Neural crest cell (in vitro differentiated cells): ENCODE measurements around the gene FOXRED1. TPM values are rescaled to one million over a fixed set of nuclear protein-coding genes. Genes with fewer than 3 reads are reported as not detected.

Experiments used
- DNase-seq: peaks from one replicate; pipeline ENCODE4 v3.0.0; 2021; ENCODE audit warnings: low read depth, mixed read lengths, low spot score
- H3K27ac Mint-ChIP-seq: one replicate; pipeline ENCODE4 v1.8.0; 2021; ENCODE audit warnings: mild to moderate bottlenecking, mixed read lengths; ENCODE audit not compliant: unreplicated experiment
- H3K27me3 Mint-ChIP-seq: 2 replicates; pipeline ENCODE4 v1.8.0; 2021; ENCODE audit warnings: low read depth, mild to moderate bottlenecking, mixed read lengths
- H3K36me3 Mint-ChIP-seq: 2 replicates; pipeline ENCODE4 v1.8.0; 2021; ENCODE audit warnings: low read depth, mild to moderate bottlenecking, mixed read lengths
- H3K4me1 Mint-ChIP-seq: 2 replicates; pipeline ENCODE4 v1.8.0; 2021; ENCODE audit warnings: mixed read lengths
- H3K4me3 Mint-ChIP-seq: one replicate; pipeline ENCODE4 v1.8.0; 2021; ENCODE audit warnings: mild to moderate bottlenecking, mixed read lengths
- H3K9me3 Mint-ChIP-seq: 2 replicates; pipeline ENCODE4 v1.8.0; 2021; ENCODE audit warnings: mixed read lengths
- total RNA-seq: library from RNA; stranded (reverse); gene quantifications from 2 replicates; pipeline ENCODE4 v1.2.1, GENCODE V29; 2021
- TF ChIP-seq, protein P1 (sequence below): fragments of 200-600 bp; sonication (generic); conservative IDR thresholded peaks from 2 replicates; pipeline ENCODE4 v1.5.0; 2021; ENCODE audit warnings: antibody characterized with exemption, mild to moderate bottlenecking

Gene FOXRED1
- total RNA-seq, 1 donor from 2014 or later, result 55.0 TPM

DNA sequence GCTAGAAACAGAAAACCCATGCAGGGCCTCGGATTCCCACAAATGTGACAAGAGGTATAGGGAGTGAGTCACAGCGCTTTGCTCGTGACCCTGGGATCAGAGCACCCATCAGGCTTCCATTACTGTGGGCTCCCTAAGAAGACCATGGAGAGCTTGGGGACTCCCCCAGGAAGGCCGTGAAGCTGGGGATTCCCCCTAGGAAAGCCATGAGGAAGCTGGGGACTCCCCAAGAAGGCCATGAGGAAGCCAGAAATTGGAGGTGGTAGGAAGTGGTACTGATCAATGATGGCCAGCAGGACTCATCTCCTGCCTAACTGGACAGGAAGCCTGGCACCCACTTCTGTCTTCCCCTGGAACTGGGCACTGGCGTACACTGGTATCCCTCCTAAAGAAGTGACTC, 24.8 kb downstream of the FOXRED1 start:
- H3K4me3 Mint-ChIP-seq, result no peak overlapping the region
- H3K9me3 Mint-ChIP-seq, result no peaks in the 10 kb centered on the region
- H3K36me3 Mint-ChIP-seq, result peaks cover 7% of the 10 kb centered on the region
- no peak overlapping the region for H3K27ac Mint-ChIP-seq
- H3K4me1 Mint-ChIP-seq, result no peaks in the 10 kb centered on the region
- no peaks in the 10 kb centered on the region for H3K27me3 Mint-ChIP-seq
- DNase-seq, result no peak
- TF ChIP-seq, protein P1, sequence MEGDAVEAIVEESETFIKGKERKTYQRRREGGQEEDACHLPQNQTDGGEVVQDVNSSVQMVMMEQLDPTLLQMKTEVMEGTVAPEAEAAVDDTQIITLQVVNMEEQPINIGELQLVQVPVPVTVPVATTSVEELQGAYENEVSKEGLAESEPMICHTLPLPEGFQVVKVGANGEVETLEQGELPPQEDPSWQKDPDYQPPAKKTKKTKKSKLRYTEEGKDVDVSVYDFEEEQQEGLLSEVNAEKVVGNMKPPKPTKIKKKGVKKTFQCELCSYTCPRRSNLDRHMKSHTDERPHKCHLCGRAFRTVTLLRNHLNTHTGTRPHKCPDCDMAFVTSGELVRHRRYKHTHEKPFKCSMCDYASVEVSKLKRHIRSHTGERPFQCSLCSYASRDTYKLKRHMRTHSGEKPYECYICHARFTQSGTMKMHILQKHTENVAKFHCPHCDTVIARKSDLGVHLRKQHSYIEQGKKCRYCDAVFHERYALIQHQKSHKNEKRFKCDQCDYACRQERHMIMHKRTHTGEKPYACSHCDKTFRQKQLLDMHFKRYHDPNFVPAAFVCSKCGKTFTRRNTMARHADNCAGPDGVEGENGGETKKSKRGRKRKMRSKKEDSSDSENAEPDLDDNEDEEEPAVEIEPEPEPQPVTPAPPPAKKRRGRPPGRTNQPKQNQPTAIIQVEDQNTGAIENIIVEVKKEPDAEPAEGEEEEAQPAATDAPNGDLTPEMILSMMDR, result no peak

DNA sequence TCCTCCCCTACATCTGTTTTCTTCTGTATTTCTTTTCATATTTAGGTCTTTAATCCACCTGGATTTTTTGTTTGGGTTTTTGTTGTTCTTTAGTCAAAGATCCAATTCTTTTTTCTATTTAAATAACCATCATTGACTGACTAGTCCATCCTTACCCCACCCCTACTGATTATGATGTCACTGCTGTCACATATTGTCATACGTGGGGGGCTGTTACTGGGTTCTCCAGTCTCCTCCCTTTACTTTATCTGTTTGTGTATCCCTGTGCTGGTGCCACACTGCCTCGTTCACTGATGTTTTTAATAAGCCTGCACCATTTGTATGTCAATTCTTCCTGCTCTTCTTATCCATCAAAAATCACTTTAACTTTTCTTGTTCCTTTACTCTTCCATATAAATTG, 28.1 kb downstream of the FOXRED1 start:
- H3K4me3 Mint-ChIP-seq, result no peak overlapping the region
- DNase-seq, result no peak
- H3K9me3 Mint-ChIP-seq, result no peaks in the 10 kb centered on the region
- H3K4me1 Mint-ChIP-seq, result no peaks in the 10 kb centered on the region
- H3K36me3 Mint-ChIP-seq, result peaks cover 6% of the 10 kb centered on the region
- H3K27ac Mint-ChIP-seq, result no peak overlapping the region
- H3K27me3 Mint-ChIP-seq, result no peaks in the 10 kb centered on the region
- TF ChIP-seq, protein P1, result no peak

DNA sequence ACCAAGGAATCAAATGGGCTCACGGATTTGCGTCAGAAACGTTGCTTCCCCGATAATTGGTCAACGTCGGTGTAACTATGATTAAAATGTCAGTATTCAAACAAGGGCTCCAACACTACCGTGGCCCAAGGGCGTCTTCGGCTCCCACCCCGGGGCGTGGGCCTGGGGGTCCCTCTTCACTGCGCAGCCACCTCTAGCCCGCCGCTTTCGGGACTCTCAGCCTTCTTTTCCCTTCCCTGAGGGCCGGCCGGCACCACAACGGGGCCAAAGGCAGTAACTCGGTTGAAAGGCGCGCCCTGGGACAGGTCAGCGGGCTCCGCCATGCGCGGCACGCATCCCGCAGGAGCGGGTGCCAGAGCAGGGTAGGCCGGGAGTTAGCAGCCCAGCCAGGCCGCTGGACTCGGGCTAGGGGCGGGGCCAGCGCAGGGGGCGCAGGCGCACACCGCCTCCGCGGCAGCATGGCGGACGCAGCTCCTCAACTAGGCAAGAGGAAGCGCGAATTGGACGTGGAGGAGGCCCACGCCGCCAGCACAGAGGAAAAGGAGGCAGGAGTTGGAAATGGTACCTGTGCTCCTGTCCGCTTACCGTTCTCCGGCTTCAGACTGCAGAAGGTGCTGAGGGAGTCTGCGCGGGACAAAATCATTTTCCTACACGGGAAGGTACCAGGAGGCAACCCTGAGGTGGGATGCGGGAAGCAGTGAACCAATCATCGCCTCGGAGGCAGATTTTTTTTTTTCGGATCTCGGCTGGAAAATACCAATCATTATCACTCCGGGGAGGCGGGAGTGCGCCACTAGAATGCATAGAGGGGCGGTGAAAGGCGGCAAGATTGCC, 34.9 kb downstream of the FOXRED1 start, which contains the start of gene DCPS:
Gene DCPS (plus strand): TSS at position 438 of the 834 bp plus-strand sequence. CDS start 21 bp downstream, at position 459.
- Mint-ChIP-seq H3K4me1 (peaks cover 40% of the 10 kb centered on the region), H3K27ac (peak within 1 kb of the TSS; percentile 94), H3K27me3 (no peaks in the 10 kb centered on the region), H3K4me3 (peak within 1 kb of the TSS; percentile 83), H3K36me3 (peaks cover 7% of the 10 kb centered on the region), H3K9me3 (no peaks in the 10 kb centered on the region)
- peak; percentile 79 for DNase-seq
- TF ChIP-seq, protein P1, result no peak

DNA sequence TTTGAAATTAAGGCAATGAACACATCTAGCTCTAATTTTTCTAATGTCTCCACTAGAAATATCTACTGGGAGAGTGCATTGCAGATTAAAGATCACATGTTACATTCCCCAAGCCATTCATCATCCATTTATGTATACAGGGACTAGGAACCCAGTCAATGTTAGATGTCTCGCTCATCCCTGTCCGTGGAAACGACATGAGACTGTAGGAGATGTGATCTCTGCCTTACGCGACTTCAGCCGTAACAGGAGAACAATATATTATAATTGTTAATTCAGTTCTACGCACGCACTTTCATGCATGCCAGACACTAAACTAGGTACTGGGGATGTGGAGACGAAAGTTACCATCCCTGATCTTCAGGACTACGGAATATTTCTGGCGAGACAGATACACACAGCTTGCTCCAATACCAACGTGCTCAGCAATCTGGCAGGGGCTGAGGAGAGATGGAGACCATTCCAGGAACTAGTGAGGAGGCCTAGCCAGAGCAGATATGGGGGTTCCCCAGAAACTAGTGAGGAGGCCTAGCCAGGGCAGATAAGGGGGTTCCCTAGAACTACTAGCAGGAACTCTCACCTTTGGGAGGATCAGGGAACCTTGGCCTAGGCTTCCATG, 35.6 kb downstream of the FOXRED1 start:
- peaks cover 45% of the 10 kb centered on the region for H3K4me1 Mint-ChIP-seq
- DNase-seq, result no peak
- H3K9me3 Mint-ChIP-seq, result no peaks in the 10 kb centered on the region
- H3K4me3 Mint-ChIP-seq, result peak overlapping the region; percentile 83
- H3K27me3 Mint-ChIP-seq, result no peaks in the 10 kb centered on the region
- peak overlapping the region; percentile 94 for H3K27ac Mint-ChIP-seq
- H3K36me3 Mint-ChIP-seq, result peaks cover 6% of the 10 kb centered on the region
- TF ChIP-seq, protein P1, result no peak

DNA sequence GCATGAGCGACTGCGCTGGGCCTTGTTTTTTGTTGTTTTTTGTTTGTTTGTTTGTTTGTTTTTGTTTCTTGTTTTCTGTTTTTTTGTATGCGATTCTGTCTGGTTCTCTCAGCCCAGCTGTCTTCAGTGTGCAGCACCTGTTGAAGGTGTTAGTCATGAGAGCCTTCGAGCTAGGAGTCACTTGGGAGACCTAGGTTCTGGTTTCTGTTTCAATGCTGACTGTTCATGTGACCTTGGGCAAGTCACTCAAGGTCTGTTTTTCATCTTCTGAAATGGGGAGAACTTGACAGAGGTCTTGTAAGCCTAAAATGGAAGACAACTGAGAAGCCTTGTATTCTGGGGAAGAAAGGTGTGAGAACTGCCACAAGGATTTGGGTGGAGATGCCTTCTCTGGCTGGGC, 36.7 kb downstream of the FOXRED1 start:
- Mint-ChIP-seq H3K27me3 (no peaks in the 10 kb centered on the region), H3K36me3 (peaks cover 9% of the 10 kb centered on the region), H3K4me3 (peak overlapping the region; percentile 65), H3K27ac (no peak overlapping the region), H3K9me3 (no peaks in the 10 kb centered on the region), H3K4me1 (peaks cover 55% of the 10 kb centered on the region)
- no peak for DNase-seq
- TF ChIP-seq, protein P1, result no peak
